HG03039 (cell line): ENCODE data around the gene GPAT2.
"Not testable (repeated sequence)": the region's sequence is repeated elsewhere in the genome, so short reads cannot be mapped to it uniquely, and the experiment has no call there.

Source experiments
- ATAC-seq: cut with Tn5 transposase; IDR thresholded peaks from one replicate; pipeline ENCODE4 v1.9.1; 2021; ENCODE audit warnings: mild to moderate bottlenecking, moderate library complexity; ENCODE audit not compliant: unreplicated experiment

Gene GPAT2

GRCh38 chr2:96065381-96065930 is 30.7 kb upstream of the GPAT2 start:
- ATAC-seq = no peak

GRCh38 chr2:96064760-96065159 is 30.0 kb upstream of the GPAT2 start:
- not testable (repeated sequence) for ATAC-seq

GRCh38 chr2:96064047-96064675 is 29.4 kb upstream of the GPAT2 start:
- not testable (repeated sequence) for ATAC-seq

GRCh38 chr2:96063116-96063899 is 28.6 kb upstream of the GPAT2 start:
- ATAC-seq = not testable (repeated sequence)

- ATAC-seq = not testable (repeated sequence)
Observed at GRCh38 chr2:96062483-96062882, 27.8 kb upstream of the GPAT2 start.

DNA sequence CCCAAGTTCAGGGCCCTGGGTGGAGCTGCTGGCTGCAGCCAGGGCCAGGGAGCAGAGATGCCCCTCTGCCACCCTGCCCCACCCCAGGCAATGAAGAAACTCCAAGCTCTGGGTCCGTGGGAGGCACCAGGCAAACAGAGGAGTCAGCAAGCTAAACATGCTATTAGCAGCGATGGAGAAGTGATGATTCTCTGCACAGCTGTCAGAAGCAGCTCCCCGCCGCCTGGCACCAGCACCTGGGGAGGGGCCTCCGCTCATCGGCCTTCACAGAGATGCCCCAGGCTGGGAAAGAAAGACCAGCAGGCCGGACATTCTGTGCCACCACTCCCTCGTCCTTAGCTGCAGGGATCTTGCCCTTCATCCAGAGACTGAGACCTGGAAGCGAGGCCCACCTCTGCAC is 27.2 kb upstream of the GPAT2 start:
- ATAC-seq = not testable (repeated sequence)

- not testable (repeated sequence) for ATAC-seq
Observed at GRCh38 chr2:96061197-96061817, 26.6 kb upstream of the GPAT2 start.

GRCh38 chr2:96060325-96060724 is 25.6 kb upstream of the GPAT2 start:
- not testable (repeated sequence) for ATAC-seq

DNA sequence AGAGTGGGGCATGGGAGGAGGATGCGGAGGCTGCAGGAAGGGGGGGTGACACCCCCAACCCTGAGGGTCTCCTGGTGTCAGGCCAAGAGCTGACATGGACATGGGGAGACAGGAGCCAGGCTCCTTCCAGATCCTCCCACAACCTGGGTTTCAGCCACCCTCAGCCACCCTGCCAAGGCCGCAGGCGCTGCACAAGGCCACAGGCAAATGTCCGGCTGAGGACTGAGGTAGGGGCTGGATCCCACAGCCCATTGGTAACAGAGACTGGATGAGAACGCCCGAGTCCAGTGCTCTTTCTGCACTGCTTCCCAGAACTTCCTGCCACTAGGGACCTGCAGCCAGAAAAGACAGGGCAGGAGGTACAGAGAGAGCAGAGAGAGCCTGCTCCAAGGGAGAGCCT is 24.7 kb upstream of the GPAT2 start:
- not testable (repeated sequence) for ATAC-seq

DNA sequence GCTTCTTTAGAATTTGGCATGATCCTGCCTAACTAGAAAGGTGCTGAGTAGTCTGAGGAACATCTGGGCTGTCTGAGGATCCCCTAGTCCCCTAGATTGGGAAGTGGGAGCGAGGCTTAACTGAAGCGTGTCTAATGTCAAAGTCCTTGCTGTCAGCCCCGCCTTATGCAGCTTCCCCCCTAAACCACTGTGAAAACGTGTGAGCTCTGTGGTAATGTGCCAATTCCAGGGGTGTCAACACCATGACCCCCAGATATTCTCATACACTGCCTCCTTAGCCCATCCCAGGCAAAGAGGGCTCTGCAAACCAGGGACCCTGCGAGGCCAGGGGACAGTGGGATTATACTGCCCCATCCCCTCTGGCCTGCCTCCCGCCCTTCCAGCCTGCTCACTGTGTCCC is 21.1 kb upstream of the GPAT2 start:
- ATAC-seq = not testable (repeated sequence)

DNA sequence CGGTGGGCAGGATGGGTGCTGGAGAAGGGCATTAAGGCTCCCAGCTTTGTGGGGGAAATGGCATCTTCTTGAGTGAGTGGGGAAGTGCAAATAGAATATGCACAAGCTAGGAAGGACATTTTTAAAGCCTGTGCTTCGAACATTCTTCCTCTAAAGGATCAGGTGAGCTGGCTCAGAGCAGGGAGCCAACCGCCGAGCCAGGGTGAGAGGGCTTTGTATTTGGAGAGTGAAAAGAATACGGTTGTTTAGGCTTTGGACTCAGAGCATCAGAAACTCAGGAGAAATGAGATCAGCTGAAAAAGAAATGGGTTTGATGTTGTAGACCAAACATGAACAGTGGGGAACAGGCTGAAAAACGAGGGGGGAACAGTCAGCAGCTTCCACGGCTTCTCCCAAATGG is 19.8 kb upstream of the GPAT2 start:
- not testable (repeated sequence) for ATAC-seq

DNA sequence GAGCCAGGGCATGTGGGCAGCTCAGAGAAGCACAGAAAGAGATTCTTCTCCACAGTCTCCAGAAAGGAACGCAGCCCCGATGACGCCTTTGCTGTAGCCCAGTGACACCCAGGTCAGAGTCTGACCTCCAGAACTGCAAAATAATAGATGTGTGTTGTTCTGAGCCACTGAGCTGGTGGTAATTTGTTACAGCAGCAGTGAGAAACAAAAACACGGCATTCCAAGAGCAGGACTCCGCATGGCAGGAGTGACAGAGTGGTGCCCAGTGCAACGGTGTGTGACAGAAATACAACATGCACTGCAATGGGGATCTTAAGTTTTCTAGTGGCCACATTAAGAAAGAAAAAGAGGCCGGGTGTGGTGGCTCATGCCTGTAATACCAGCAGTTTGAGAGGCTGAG is 18.7 kb upstream of the GPAT2 start:
- ATAC-seq = not testable (repeated sequence)

GRCh38 chr2:96052632-96053031 is 17.9 kb upstream of the GPAT2 start:
- ATAC-seq = not testable (repeated sequence)

- not testable (repeated sequence) for ATAC-seq
Observed at GRCh38 chr2:96049917-96050262, 15.2 kb upstream of the GPAT2 start.

GRCh38 chr2:96049049-96049916 is 14.6 kb upstream of the GPAT2 start:
- ATAC-seq = not testable (repeated sequence)

GRCh38 chr2:96035554-96035953 is 838 bp upstream of the GPAT2 start:
- ATAC-seq = not testable (repeated sequence)

DNA sequence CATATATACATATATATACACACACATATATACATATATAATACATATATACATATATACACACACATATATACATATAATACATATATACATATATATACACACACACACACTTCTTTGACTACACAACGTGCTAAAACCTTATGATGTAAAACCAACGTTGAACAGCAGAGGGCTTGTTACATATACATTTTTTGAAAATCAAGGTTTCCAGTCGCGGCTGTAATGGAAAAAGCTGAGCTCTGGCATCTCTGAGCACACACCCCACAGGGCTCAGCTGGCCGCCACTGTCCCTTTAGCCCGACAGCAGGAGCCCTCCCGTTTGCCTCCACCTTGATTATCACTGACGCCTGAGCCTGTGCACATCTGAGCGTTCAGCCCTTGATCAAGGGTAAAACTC is 719 bp downstream of the GPAT2 start:
- ATAC-seq = not testable (repeated sequence)

DNA sequence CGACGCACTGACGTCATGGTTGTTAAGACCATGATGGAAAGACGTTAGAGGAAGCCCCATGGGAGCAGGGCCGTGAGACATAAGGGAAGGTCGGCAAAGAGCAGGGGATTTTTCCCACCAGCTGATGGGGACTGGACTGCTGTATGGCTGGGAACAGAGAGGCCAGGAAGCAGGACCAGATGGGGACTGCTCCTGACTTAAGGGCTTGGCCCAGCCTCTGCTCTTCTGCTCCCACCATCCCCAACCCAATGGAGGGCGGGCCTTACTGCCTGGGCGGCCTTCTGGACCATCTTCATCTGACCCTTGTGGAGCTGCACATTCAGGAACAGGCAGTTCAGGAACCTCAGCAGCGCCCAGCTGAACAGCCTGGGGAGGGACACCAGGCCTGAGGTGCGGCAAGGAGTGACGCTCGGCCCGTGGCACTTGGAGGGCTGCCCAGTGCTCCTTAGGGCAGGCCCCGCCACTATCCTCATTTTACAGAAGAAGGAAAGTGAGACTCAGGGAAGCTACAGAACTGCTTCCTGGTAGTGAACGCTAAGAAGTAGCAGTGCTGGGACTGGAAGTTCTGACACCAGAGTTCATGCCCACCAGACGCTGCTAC is 6.9 kb downstream of the GPAT2 start:
- not testable (repeated sequence) for ATAC-seq

- not testable (repeated sequence) for ATAC-seq
Observed at GRCh38 chr2:96025755-96026154, 9.0 kb downstream of the GPAT2 start.

- no peak for ATAC-seq
Observed at GRCh38 chr2:96025194-96025492, 9.6 kb downstream of the GPAT2 start.
